HG02885 (cell line): ENCODE measurements around the gene PPIAL4G.
"Not testable (repeated sequence)": the region's sequence is repeated elsewhere in the genome, so short reads cannot be mapped to it uniquely, and the experiment has no call there.

ENCODE experiments used
- ATAC-seq: cut with Tn5 transposase; IDR thresholded peaks from one replicate; pipeline ENCODE4 v1.9.1; 2021; ENCODE audit warnings: mild to moderate bottlenecking; ENCODE audit not compliant: unreplicated experiment, poor library complexity

The PPIAL4G gene

GRCh38 chr1:148483029-148483428 is at the start of gene PPIAL4G:
Gene PPIAL4G (minus strand): TSS chr1:148483302. CDS start chr1:148483252, 50 bp downstream.
- not testable (repeated sequence) for ATAC-seq

GRCh38 chr1:148532158-148532557 is 49.1 kb upstream of the PPIAL4G start:
- ATAC-seq, result not testable (repeated sequence)

- ATAC-seq, result not testable (repeated sequence)
Measured at GRCh38 chr1:148529101-148529567, 46.0 kb upstream of the PPIAL4G start.

GRCh38 chr1:148528591-148528990 is 45.5 kb upstream of the PPIAL4G start:
- not testable (repeated sequence) for ATAC-seq

GRCh38 chr1:148526587-148526986 is 43.5 kb upstream of the PPIAL4G start:
- not testable (repeated sequence) for ATAC-seq

- not testable (repeated sequence) for ATAC-seq
Measured at GRCh38 chr1:148523205-148524144, 40.4 kb upstream of the PPIAL4G start.

GRCh38 chr1:148522561-148523204 is 39.6 kb upstream of the PPIAL4G start:
- peak; percentile 81 for ATAC-seq

- peak; percentile 60 for ATAC-seq
Measured at GRCh38 chr1:148522072-148522471, 39.0 kb upstream of the PPIAL4G start.

- ATAC-seq, result not testable (repeated sequence)
Measured at GRCh38 chr1:148514310-148514709, 31.2 kb upstream of the PPIAL4G start.

- not testable (repeated sequence) for ATAC-seq
Measured at GRCh38 chr1:148512571-148513184, 29.6 kb upstream of the PPIAL4G start.

- not testable (repeated sequence) for ATAC-seq
Measured at GRCh38 chr1:148493933-148494332, 10.8 kb upstream of the PPIAL4G start.

GRCh38 chr1:148481134-148481533 is 2.0 kb downstream of the PPIAL4G start:
- ATAC-seq, result not testable (repeated sequence)

GRCh38 chr1:148459694-148460093 is 23.4 kb downstream of the PPIAL4G start:
- ATAC-seq, result not testable (repeated sequence)

GRCh38 chr1:148458901-148459581 is 24.1 kb downstream of the PPIAL4G start:
- ATAC-seq, result not testable (repeated sequence)

- not testable (repeated sequence) for ATAC-seq
Measured at GRCh38 chr1:148458398-148458797, 24.7 kb downstream of the PPIAL4G start.

GRCh38 chr1:148452845-148453244 is 30.3 kb downstream of the PPIAL4G start:
- ATAC-seq, result not testable (repeated sequence)

- ATAC-seq, result not testable (repeated sequence)
Measured at GRCh38 chr1:148439654-148440325, 43.3 kb downstream of the PPIAL4G start.

GRCh38 chr1:148435406-148435805 is 47.7 kb downstream of the PPIAL4G start:
- ATAC-seq, result no peak

- no peak for ATAC-seq
Measured at GRCh38 chr1:148434832-148435231, 48.3 kb downstream of the PPIAL4G start.
